ENCODE results near the gene NOBOX. TPM values are rescaled to one million over a fixed set of nuclear protein-coding genes. Genes with fewer than 3 reads are reported as not detected.

Gene NOBOX
- total RNA-seq: not detected in 2 replicates

GRCh38 chr7:144403649-144404061 is at the start of gene NOBOX:
TSS of gene NOBOX (minus strand) at chr7:144403693.

GRCh38 chr7:144355176-144355822 is 48.2 kb downstream of the NOBOX start, which contains the start of gene ARHGEF5:
TSS of gene ARHGEF5 (plus strand) at chr7:144355402. CDS start at chr7:144362670, 7,268 bp downstream.

Other genes starting within 250 kb of the NOBOX start
- gene CTAGE4, start 220.2 kb downstream of the NOBOX start, total RNA-seq: 0.19 and 0.28 TPM in 2 replicates
- 0.85 and 1.5 TPM in 2 replicates for gene ARHGEF35, start 207.9 kb downstream of the NOBOX start, total RNA-seq
- under 0.01 TPM in 1 of 2 replicates, not detected in the other for gene OR2A42, start 164.1 kb downstream of the NOBOX start, total RNA-seq
- not detected in 2 replicates for gene OR2A7, start 138.9 kb downstream of the NOBOX start, total RNA-seq
- 0.19 TPM in 1 of 2 replicates, not detected in the other for gene CTAGE8, start 134.4 kb downstream of the NOBOX start, total RNA-seq
- gene OR2A1, start 91.3 kb downstream of the NOBOX start, total RNA-seq: under 0.01 TPM in 1 of 2 replicates, not detected in the other
- 1.1 and 2.1 TPM in 2 replicates for gene ARHGEF5, start 48.3 kb downstream of the NOBOX start, total RNA-seq

Measured in regular cardiac myocyte (primary cell).